ENCODE measurements around the gene SPEF2.
"Not testable (repeated sequence)": the region's sequence is repeated elsewhere in the genome, so short reads cannot be mapped to it uniquely, and the experiment has no call there.

SPEF2 gene

DNA sequence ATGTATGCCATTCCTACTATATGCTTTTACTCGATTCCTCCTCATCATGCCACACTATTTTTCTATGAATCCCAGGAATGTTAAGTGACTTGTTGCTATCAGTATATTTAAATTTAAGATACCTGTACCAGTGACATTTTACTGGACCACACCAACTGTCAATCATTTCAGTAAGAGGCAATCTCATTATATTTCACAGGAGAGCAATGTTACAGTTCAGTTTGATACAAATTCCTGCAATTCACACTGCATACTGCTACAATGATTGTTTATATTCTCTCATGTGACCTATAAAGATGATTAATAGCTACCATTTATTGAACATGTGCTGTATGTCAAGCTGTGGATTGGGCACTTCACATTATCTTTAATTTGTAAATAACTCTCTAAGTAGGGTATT is 30.0 kb downstream of the SPEF2 start:
- in situ Hi-C loops (cut with MboI; ENCODE audit: low sequenced_read_pairs) = loop anchor here (25.0 kb wide), 1 partner anchor 290 kb away; the partner anchor contains the start of gene CAPSL

DNA sequence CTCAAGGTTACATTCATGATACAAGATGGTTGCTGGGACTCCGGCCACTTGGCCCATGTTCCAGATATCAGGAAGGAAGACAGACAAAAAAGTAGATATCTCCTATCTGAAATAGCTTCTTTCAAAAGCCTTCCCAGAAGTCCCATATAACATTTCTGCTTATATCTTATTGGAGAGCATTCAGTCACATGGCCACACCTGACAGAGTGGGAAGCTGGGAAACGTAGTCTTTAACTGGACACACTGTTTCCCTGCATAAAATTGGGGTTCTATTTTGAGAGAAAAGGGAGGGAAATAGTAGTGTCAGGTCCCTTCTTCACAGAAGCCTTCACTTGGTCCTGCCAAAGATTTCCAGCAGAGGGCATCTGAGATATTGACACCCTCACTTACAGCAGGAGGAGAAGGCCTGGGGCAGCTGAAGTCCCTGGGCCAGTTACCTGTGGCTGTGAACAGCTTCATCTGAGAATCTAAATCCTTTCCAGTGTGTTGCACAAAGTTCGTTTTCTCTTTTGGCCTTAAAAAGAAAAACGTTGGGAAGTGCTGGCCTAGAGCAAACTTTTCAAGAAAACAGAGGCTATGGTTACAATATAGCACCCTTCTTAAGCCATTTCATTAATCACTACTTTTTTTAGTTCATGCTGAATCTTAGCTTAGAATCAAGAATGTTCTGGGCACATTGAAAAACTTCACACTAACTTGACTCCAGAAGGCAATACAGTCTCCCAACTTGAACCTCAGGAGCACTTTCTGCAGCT is 33.5 kb downstream of the SPEF2 start:
- in situ Hi-C loops (cut with MboI; ENCODE audit: low sequenced_read_pairs) = no loop called here

DNA sequence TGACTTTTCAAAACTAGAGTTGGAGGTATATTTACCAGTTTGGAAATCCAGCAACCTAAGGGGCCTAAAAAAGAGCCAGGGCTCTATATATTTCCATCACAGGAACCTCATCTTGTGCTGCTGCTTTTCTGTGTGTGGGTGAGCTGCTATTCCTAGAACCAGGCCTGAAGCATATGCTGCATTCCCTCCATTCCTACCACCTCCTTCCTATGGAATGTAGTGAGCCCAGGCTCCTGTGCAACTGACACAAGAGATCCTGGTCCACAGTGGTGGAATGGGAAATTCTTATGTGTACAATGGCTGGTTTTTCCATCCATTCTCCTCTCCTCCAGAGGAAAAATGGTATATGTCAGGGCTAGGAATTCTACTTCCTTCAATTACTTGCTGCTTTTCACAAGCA is 39.1 kb downstream of the SPEF2 start:
- in situ Hi-C loops (cut with MboI; ENCODE audit: low sequenced_read_pairs) = no loop called here

DNA sequence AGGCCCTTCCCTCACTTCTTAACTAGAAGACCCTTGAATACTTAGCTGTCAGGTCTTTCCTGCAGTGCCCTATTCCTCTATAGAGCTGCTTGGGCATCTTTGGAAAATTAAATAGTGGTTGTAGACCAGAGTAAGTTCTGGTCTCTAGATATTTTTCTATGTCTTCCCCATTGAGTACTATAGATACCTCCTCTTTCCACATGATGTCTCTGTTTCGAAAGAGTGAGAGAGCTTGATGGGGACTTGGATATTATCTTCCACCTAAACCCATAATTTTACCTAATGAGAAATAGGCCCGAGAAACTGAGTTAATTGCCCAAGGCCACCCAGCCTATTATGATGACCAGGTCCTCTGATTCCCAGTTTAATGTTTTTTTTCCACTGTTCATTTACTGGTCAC is 40.2 kb downstream of the SPEF2 start:
- in situ Hi-C loops (cut with MboI; ENCODE audit: low sequenced_read_pairs) = no loop called here

DNA sequence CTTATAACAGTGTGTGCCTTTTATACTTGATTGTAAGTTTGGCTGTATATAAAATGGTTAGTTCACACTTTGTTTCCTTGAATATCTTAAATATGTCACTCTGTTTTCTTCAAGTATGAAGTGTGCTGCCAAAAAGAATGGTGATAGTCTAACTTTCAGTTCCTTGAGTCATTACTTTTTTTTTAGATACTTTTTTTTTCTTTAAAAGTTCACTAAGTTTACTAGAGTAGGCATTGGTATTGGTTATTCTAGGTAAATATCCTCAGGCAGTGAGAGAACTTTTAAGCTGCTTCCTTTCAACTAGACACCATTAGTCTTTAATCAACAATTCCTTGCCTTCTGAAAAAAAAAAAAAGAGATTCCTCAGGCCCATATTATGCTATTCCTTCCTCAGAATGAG is 41.9 kb downstream of the SPEF2 start:
- in situ Hi-C loops (cut with MboI; ENCODE audit: low sequenced_read_pairs) = no loop called here

DNA sequence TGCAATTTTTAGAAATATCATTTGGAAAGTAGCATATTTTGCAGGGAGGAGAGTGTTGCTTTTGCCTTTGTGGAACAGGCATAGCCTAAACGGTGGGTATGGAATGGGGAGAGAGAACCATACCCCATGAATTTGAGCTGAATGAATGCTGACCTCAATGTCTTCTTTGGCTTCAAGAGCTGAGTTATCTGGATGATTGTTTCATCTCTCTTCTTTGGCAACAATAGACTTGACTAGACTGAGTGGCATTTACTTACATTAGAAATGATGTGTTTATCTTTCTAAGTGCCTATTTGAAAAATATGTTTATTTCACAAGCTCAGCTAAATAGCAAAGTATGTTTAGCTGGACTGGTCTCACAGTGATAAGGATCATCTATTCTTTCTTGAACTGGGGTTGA is 42.8 kb downstream of the SPEF2 start:
- in situ Hi-C loops (cut with MboI; ENCODE audit: low sequenced_read_pairs) = no loop called here

DNA sequence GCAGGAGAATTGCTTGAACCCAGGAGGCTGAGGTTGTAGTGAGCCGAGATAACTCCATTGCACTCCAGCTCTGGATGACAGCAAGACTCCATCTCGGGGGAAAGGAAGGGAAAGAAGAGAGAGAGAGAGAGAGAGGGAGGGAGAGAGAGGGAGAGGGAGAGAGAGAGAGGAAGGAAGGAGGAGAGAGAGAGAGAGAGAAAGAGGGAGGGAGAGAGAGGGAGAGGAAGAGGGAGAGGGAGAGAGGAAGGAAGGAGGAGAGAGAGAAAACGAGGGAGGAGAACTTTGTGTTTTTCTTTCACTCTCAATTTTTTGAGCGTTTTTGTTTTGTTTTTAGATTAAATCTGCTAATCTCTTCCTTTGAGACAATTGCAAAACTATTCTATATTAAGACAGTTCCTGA is 46.9 kb downstream of the SPEF2 start:
- in situ Hi-C loops (cut with MboI; ENCODE audit: low sequenced_read_pairs) = no loop called here

DNA sequence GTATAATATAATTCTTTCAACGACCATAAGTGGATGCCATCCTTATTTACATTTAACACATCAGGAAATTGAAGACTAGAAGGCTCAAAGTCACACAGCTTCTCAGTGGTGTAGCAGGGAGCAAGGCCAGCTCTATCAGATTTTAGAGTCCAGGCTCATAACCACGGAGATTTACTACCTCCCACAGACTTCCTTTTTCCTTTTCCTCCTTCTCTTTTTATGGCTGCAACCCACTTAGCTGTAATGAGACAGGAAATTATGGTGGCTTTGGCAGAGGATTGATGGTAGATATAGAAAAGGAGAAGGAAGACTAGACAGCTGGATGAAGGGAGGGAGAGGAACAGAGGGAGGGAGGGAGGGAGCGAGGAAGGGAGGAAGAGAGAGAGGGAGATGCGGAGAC is 47.4 kb downstream of the SPEF2 start:
- in situ Hi-C loops (cut with MboI; ENCODE audit: low sequenced_read_pairs) = no loop called here

DNA sequence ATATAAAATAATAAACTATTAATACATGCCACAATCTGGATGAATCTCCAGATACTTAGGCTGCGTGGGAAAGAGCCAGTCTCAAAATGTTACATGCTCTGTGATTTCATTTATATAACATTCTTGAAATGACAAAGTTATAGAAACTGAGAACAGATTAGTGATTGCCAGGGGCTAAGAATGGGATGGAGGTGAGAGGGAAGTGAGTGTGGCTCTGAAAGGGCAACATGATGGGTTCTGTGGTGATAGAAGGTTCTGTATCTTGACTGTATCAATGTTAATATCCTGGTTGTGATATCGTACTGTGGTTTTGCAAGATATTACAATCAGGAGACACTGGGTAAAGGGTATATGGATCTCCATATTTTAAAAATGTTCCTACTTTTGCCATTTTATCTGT is 50.7 kb downstream of the SPEF2 start:
- in situ Hi-C loops (cut with MboI; ENCODE audit: low sequenced_read_pairs) = no loop called here

DNA sequence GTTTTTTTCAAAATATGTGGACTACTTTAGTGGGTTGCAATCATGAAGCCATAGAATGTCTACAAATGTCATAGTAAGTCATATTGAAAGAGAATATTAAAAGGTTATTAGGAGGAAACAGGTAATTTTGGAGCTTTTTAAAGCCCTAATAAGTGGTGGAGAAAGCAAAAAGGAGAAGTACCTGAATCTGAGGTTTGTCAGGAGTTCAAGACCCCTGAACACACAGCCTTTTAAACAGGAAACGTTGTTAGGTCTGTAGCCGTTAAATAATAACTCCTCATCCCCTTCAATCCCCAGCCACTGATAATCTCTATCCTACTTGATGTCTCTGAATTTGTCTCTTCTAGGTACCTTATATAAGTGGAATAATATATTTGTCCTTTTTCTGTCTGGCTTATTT is 51.1 kb downstream of the SPEF2 start:
- in situ Hi-C loops (cut with MboI; ENCODE audit: low sequenced_read_pairs) = no loop called here

DNA sequence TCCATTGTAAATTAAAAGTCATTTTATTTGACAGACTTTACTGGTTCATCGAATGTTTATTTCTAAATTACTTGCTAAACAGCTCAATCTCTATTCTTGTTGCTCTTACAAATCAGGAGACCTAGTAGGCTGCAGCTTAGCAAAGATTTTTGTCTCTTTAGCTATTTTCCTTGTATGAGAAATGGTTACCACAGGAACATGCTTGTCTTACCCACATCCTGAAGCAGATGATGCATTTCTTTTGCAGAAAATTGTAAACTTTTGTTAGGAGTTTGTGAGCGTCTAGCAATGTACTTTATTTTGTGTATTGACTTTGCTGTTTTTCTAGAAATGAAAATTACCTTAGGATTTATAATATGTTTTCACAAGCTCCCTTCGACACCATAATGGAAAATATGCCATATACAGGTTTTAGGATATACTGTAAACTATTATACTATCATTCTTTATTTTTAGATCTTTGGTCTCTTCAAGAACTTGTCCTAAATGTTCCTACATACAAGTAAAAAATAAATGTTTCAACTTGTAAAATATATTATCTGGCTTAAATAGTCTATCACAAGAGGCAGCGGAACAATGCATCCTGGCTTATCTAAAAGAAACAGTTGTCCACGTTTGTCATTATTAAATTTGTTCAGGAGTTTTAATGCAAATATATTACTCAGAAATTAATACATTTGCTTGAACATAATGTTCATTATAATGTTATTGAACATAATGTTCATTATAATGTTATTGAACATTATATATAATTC is 54.1 kb downstream of the SPEF2 start:
- in situ Hi-C loops (cut with MboI; ENCODE audit: low sequenced_read_pairs) = no loop called here

DNA sequence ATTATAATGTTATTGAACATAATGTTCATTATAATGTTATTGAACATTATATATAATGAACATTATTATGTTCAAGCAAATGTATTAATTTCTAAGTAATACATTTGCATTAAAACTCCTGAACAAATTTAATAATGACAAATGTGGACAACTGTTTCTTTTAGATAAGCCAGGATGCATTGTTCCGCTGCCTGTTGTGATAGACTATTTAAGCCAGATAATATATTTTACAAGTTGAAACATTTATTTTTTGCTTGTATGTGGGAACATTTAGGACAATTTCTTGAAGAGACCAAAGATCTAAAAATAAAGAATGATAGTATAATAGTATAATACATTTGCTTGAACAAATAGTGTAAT is 54.6 kb downstream of the SPEF2 start:
- in situ Hi-C loops (cut with MboI; ENCODE audit: low sequenced_read_pairs) = not testable (repeated sequence)

DNA sequence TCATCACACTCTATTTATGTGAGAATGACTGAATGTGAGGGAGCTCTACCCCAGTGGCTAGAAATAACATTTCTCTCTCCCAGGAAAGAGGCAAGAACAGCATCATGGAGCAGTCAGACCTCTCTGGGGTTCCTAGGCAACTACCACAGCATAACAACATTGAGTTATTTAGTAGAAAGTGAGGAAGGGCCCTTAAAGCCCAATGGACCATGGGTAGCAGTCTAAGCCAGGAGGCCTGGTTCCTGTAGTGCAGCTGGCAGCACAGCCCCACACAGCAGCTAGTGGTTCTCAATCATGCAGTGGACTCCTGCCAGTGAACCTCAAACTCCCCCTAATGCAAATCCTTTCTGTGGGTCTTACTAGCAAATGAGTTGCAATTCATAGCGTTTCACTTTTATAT is 55.3 kb downstream of the SPEF2 start:
- in situ Hi-C loops (cut with MboI; ENCODE audit: low sequenced_read_pairs) = no loop called here

DNA sequence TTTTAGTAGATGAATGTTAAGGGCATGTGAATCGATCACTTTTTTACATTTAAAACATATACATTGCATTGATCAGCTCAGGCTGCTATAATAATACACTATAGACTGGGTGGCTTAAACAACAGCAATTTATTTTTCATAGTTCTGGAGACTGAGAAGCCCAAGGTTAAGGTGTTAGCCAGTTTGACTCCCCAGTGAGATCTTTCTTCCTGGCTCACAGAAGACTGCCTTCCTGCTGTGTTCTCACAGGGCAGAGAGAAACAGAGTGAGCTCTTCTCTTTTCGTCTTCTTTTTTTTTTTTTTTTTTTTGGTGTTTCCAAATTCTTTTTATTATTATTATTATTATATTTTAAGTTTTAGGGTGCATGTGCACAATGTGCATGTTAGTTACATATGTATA is 56.4 kb downstream of the SPEF2 start:
- in situ Hi-C loops (cut with MboI; ENCODE audit: low sequenced_read_pairs) = no loop called here

DNA sequence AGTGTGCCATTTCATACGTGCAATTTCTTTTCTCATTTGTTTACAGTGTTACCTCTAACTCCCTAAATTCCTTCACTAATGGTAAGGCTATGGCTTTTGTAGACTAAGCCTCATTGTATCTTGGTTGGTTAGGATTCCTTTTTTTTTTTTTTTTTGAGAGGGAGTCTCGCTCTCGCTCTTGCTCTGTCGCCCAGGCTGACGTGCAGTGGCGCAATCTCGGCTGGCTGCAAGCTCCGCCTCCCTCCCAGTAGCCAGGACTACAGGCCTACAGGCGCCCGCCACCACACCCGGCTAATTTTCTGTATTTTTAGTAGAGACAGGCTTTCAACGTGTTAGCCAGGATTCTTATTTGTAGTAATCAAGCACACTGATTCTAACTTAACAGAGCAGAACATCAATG is 57.7 kb downstream of the SPEF2 start:
- in situ Hi-C loops (cut with MboI; ENCODE audit: low sequenced_read_pairs) = no loop called here

DNA sequence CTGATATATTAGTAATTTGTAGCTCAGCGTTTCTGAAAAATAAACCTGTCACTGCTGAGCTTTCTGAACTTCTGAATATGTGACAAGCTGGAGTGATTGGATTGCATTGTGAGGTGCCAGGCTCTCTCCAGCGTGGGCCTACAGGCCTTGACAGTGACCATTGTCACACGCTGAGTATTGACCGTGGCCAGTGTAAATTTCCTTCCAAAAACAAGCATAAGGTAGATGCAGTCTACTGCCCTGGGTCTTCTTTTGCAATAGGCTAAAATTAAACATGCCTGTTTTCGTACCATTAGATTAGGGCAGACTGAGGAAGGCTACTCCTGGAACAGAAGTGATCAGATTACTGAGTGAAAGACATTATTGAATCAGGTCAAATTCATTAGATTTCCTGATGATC is 60.2 kb downstream of the SPEF2 start:
- in situ Hi-C loops (cut with MboI; ENCODE audit: low sequenced_read_pairs) = no loop called here

DNA sequence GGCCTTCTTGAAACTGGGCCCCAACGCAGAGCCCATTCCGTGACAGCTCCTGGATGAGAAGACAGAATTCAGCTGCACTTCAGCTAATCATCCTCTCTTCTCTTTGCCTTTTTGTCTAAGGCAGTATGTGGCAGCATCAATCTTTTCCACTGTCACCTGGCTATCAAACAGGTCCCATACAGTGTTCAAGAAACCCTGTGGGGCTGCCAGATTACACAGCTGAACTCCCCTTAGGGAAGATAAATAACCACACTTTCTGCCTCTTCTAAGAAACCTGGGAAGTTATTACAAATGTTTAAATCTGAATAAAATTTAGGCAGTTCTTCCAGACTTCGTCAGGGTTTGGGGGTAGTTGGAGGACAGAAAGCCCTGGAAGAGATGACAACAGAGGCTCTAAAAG is 61.0 kb downstream of the SPEF2 start:
- in situ Hi-C loops (cut with MboI; ENCODE audit: low sequenced_read_pairs) = no loop called here

DNA sequence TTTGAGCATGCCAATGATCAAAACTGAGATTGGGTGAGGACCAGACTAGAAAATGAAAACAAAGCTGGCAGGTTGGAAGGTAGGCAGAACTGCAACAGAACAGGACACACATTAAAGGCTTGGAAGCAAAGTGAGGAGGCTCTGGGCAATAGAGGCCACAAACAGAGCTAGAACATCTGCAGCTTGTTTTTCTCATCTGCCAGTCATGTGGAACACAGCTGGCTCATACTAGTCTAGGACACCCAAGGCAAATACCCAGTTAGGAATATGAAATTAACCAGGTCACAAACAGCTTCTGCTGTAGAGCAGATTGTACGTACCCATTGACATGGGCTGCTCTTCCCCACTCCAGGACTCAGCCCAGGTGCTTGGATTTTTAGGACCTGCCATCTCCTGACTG is 61.7 kb downstream of the SPEF2 start:
- in situ Hi-C loops (cut with MboI; ENCODE audit: low sequenced_read_pairs) = no loop called here

DNA sequence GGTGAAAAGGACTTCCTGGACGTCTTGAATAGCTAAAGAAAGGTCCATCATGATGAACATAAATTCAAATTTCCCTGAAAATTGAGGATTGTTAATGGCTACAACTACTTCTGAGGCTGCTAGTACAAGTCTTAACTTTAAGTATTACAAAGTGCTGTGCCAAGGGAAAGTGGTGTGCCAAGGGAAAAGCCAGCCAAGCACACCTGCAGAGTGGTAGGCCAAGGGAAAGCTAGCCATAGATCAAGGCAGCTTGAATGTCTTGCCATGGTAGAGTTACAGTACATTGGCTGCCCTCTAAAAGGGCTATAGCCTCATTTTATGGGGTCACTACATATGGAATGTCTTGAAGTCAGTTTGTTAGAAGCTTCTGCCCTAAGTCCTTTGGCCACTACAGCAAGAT is 64.2 kb downstream of the SPEF2 start:
- in situ Hi-C loops (cut with MboI; ENCODE audit: low sequenced_read_pairs) = no loop called here

DNA sequence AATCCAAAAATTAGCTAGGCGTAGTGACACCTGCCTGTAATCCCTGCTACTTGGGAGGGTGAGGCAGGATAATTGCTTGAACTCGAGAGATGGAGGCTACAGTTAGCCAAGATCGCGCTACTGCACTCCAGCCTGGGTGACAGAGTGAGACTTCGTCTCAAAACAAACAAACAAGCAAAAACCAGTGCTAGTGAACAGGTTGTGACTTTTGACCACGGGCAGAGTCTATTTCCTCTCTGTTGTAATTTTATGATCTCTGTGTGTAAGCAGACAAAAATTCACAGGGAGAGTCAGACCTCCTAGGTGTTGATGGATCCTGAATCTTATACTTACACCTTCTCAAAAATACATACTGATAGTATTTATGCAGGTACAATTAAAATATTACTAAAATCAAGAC is 65.8 kb downstream of the SPEF2 start:
- in situ Hi-C loops (cut with MboI; ENCODE audit: low sequenced_read_pairs) = no loop called here

DNA sequence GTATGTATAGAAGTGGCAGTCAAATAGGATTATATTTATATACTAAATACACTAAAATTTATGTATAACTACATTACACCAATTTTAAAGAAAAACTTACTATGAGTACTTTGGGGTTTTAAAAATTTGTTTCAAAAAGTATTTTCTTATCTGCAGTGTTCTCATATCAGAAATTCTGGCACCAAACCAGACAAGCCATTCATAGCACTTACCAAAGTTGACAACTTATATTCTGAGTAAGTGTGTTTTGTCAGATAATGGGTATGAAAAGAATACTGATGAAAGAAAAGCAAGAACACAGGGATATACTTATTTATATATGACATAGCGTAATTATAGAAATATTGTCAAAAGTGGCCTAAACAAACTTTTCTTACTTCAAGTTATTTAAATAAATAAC is 67.5 kb downstream of the SPEF2 start:
- in situ Hi-C loops (cut with MboI; ENCODE audit: low sequenced_read_pairs) = no loop called here

DNA sequence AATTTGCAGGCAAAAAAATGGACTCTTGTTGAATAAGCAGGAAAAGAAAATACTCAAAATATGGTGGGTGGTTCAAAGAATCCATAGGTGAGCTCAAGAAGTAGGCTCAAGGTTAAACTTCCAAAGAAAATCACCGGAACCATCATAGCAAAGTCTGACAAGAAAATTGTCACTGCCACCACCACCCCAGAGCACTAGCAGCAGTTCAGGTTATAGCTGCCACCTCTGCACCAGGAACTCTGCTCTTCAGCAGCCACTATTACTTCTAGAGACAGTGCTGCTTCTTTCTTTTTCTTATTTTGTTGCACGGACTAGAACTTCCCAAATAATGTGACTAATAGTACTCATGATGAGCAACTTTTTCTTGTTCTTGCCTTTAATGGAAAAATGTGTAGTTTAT is 70.3 kb downstream of the SPEF2 start:
- in situ Hi-C loops (cut with MboI; ENCODE audit: low sequenced_read_pairs) = no loop called here

DNA sequence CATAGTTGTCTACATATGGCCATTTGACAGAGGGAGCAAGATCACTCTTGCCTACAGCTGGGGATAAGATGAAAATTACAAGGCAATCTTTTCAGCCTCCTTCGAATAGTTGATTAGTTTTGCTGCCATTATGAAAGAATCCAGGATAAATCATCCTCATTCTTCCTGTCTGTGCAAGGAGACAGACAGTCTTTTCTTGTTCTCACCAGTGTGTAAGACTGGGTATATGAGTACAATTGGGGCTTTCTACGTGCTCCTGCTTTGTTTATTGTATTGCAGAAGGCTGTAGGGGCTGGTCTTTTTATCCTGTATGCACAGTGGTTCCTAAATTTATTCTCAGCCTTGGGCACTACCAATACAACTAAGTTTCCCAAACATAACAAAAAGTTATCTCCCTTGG is 76.8 kb downstream of the SPEF2 start:
- in situ Hi-C loops (cut with MboI; ENCODE audit: low sequenced_read_pairs) = no loop called here
